ENCODE data around the gene WASF3.

The WASF3 gene

GRCh38 chr13:26571518-26571917 lies 14.0 kb downstream of the WASF3 start:
- TF ChIP-seq CTCF (IDR thresholded peaks at IDR 0.05; ENCODE audit: extremely low read depth, missing control alignments) = no peak
- DNase-seq (ENCODE audit: low spot score) = no peak

GRCh38 chr13:26575244-26575643 lies 17.8 kb downstream of the WASF3 start:
- TF ChIP-seq CTCF (IDR thresholded peaks at IDR 0.05; ENCODE audit: extremely low read depth, missing control alignments) = no peak
- no peak for DNase-seq (ENCODE audit: low spot score)

GRCh38 chr13:26579580-26579979 lies 22.1 kb downstream of the WASF3 start:
- TF ChIP-seq CTCF (IDR thresholded peaks at IDR 0.05; ENCODE audit: extremely low read depth, missing control alignments) = no peak
- no peak for DNase-seq (ENCODE audit: low spot score)

GRCh38 chr13:26583662-26584061 lies 26.2 kb downstream of the WASF3 start:
- no peak for DNase-seq (ENCODE audit: low spot score)
- no peak for TF ChIP-seq CTCF (IDR thresholded peaks at IDR 0.05; ENCODE audit: extremely low read depth, missing control alignments)

GRCh38 chr13:26584713-26585112 lies 27.2 kb downstream of the WASF3 start:
- DNase-seq (ENCODE audit: low spot score) = no peak
- TF ChIP-seq CTCF (IDR thresholded peaks at IDR 0.05; ENCODE audit: extremely low read depth, missing control alignments) = no peak

- no peak for TF ChIP-seq CTCF (IDR thresholded peaks at IDR 0.05; ENCODE audit: extremely low read depth, missing control alignments)
- no peak for DNase-seq (ENCODE audit: low spot score)
These were observed 27.7 kb downstream of the WASF3 start for GRCh38 chr13:26585136-26585535.

- TF ChIP-seq CTCF (IDR thresholded peaks at IDR 0.05; ENCODE audit: extremely low read depth, missing control alignments) = no peak
- DNase-seq (ENCODE audit: low spot score) = no peak
These were observed 29.8 kb downstream of the WASF3 start for GRCh38 chr13:26587251-26587650.

Measured in GM20000 (cell line).